Stomach (tissue), 9 donors: Measurements from ENCODE around the gene CENPT. TPM values are rescaled to one million over a fixed set of nuclear protein-coding genes. Genes with fewer than 3 reads are reported as not detected.

ENCODE experiments used
- DNase-seq, 2 donors: peaks; one replicate each; pipeline versions ENCODE4 v3.0.0 to v3.0.0-alpha.2; 2013 to 2019
- H3K27ac ChIP-seq, 5 donors: fragments of 200-600 bp in 4 of 5; sonication (generic) in 4 of 5; one replicate each; pipeline ENCODE4 v1.5.1; 2013 to 2019; ENCODE audit warnings: mild to moderate bottlenecking in 1 of 5, moderate library complexity in 1 of 5
- H3K27me3 ChIP-seq, 3 donors: fragments of 200-600 bp; sonication (generic); one replicate each; pipeline ENCODE4 v1.5.1; 2017 to 2019; ENCODE audit warnings: mixed run types in 1 of 3
- H3K36me3 ChIP-seq, 4 donors: fragments of 200-600 bp; sonication (generic); 1 replicate in 3 of 4; 2 replicates in 1 of 4; pipeline ENCODE4 v1.5.1; 2016 to 2019
- H3K4me1 ChIP-seq, 4 donors: fragments of 200-600 bp; sonication (generic); one replicate each; pipeline ENCODE4 v1.5.1; 2016 to 2019
- H3K4me3 ChIP-seq, 4 donors: fragments of 200-600 bp; sonication (generic) in 3 of 4; one replicate each; pipeline ENCODE4 v1.5.1; 2016 to 2019; ENCODE audit warnings: mild to moderate bottlenecking in 1 of 4
- H3K9me3 ChIP-seq, 4 donors: fragments of 200-600 bp; sonication (generic); one replicate each; pipeline ENCODE4 v1.5.1; 2016 to 2019
- EP300 ChIP-seq: sonication (generic); formaldehyde crosslinking; IDR thresholded peaks from one replicate; pipeline ENCODE4 v1.6.1; 2017; ENCODE audit warnings: antibody characterized with exemption
- POLR2A ChIP-seq, 4 donors: fragments of 450-650 bp; IDR thresholded peaks; one replicate each; pipeline ENCODE4 v1.6.1; 2016; ENCODE audit warnings: antibody characterized with exemption in 4 of 4, control low read depth in 2 of 4, mild to moderate bottlenecking in 1 of 4, moderate library complexity in 1 of 4
- POLR2AphosphoS5 ChIP-seq, 3 donors: sonication (generic); formaldehyde crosslinking; IDR thresholded peaks; one replicate each; pipeline ENCODE4 v1.6.1; 2016; ENCODE audit warnings: antibody characterized with exemption in 3 of 3
- WGBS, 5 donors: extraction: QIAGEN DNeasy Blood & Tissue Kit in 3 of 5; methylation state at CpG; one replicate each; pipeline versions ENCODE4 v1.1.5 to v1.1.7; 2013 to 2018; 5-methylcytosine and 5-hydroxymethylcytosine counted together
- intact Hi-C: fragments of 100-400 bp; cut with DNase I; formaldehyde crosslinking; loops from one replicate; pipeline ENCODE4 v1.15.1; 2023; ENCODE audit warnings: low total_unique reads
- polyA plus RNA-seq, 3 donors: library from polyadenylated mRNA; stranded (reverse); fragments of 200-250 nt; gene quantifications; one replicate each; pipeline ENCODE4 v1.2.3, GENCODE V29; 2013
- total RNA-seq, 5 donors: library from RNA; depleted of rRNA; stranded (reverse); fragments of >200 nt; gene quantifications; one replicate each; pipeline versions ENCODE4 v1.1.0 to v1.2.3, GENCODE V29; 2014 to 2016
- TF ChIP-seq, protein P1 (sequence below), 7 experiments: fragments of 450-650 bp in 4 of 7; fragments of 200-600 bp in 3 of 7; sonication (generic) in 3 of 7; IDR thresholded peaks; one replicate each; pipeline ENCODE4 v1.5.1; 2016 to 2019; ENCODE audit warnings: antibody characterized with exemption in 7 of 7, control low read depth in 2 of 7, mild to moderate bottlenecking in 1 of 7
- donor health status: healthy with polysubstance abuse.
- donor health status: Bipolar disorder and iron deficiency.
- donor health status: healthy.

The CENPT gene
- total and polyA plus RNA-seq, 8 donors: 27.4 to 80.7 (median 56.5) TPM

DNA sequence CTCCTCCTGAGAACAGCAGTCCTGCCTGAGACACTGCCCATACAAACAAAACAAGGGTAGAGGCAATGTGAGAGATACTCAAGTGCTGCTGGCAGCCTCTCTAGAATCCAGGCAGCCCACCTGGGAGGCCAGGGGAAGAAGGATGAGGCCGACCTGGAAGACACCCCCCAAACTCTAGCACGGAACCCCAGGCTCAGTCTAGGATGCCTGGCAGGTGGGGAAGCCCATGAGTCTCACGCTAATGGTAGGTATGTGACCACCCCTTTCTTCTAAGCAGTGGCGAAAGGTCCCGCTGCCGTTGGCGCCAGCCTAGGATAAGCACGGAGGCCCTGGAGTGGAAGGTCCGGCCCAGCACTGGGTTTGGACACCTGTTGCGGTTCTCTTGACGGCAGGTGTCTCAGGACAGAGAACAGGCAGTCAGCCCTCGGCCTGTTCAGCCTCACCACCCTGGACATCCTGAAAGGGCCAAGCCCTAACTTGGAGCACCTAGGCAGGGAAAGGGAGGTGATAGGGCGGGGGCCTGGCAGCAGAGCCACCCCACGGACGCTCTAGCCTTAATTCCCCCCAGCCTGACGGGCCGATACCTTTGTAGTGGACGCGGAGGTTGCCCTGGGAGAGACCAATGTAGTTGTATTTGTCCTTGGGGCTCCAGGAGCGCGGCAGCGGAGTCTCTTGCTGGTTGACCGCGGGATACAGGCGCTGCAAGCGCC is 41.6 kb downstream of the CENPT start:
- H3K9me3 ChIP-seq: no peaks in the 10 kb centered on the region
- intact Hi-C loops: no loop called here
- peaks cover 4 to 31% (median 30%) of the 10 kb centered on the region in 4 donors for H3K36me3 ChIP-seq
- TF ChIP-seq POLR2AphosphoS5 (IDR thresholded peaks at IDR 0.05) (no peak), POLR2A (IDR thresholded peaks at IDR 0.05) (no peak), EP300 (no peak)
- TF ChIP-seq, protein P1, sequence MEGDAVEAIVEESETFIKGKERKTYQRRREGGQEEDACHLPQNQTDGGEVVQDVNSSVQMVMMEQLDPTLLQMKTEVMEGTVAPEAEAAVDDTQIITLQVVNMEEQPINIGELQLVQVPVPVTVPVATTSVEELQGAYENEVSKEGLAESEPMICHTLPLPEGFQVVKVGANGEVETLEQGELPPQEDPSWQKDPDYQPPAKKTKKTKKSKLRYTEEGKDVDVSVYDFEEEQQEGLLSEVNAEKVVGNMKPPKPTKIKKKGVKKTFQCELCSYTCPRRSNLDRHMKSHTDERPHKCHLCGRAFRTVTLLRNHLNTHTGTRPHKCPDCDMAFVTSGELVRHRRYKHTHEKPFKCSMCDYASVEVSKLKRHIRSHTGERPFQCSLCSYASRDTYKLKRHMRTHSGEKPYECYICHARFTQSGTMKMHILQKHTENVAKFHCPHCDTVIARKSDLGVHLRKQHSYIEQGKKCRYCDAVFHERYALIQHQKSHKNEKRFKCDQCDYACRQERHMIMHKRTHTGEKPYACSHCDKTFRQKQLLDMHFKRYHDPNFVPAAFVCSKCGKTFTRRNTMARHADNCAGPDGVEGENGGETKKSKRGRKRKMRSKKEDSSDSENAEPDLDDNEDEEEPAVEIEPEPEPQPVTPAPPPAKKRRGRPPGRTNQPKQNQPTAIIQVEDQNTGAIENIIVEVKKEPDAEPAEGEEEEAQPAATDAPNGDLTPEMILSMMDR (IDR thresholded peaks at IDR 0.05): no peak
- peak overlapping the region; percentile 78 to 94 (median 87) for H3K27ac ChIP-seq
- 0 to 3% (median 1%) methylated on average over 15 to 26 of the region's 26 CpGs for WGBS, 5 donors
- H3K4me1 ChIP-seq: peaks cover 18 to 53% (median 35%) of the 10 kb centered on the region in 4 donors
- H3K27me3 ChIP-seq: no peaks in the 10 kb centered on the region
- peak overlapping the region; percentile 95 to 99 (median 97) for H3K4me3 ChIP-seq
- peak in 1 of 2 donors; percentile 20 for DNase-seq

DNA sequence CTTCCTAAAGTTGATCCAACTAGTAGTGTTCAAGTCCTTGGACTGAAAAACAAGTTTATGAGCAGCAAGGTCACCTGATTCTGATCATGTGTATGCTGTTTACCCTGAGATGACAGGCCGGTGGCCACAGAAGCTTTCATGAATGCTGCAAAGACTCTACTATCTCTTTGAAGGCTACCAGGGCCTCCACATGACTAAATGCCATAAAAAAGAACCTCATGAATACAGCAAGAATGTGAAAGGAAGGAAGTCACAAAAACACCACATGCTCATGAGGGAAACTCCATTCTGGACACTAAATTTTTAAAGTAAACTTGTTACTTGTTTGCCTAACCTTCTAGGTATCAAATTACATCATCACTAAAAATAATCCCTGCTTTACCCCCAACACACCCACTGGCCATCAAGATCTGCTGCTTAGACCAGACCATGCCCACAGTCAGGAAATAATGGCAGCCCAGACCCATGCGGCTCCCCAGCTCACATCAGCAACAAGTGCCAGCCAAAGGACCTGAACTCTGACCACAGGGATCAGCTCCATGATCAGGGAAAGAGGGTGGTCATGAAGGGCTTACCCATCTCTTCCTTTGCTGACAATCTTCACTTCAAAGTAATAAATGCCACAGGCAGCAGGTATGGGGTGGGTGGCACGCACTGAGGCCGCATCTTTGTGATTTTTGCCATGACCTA is 42.5 kb downstream of the CENPT start:
- peak overlapping the region in 2 of 5 donors; percentile 86 to 94 for H3K27ac ChIP-seq
- H3K4me3 ChIP-seq: peak overlapping the region; percentile 95 to 99 (median 97)
- DNase-seq: no peak
- peaks cover 18 to 62% (median 39%) of the 10 kb centered on the region in 4 donors for H3K4me1 ChIP-seq
- H3K9me3 ChIP-seq: no peaks in the 10 kb centered on the region
- TF ChIP-seq POLR2AphosphoS5 (IDR thresholded peaks at IDR 0.05): no peak
- TF ChIP-seq EP300: no peak
- TF ChIP-seq, protein P1 (IDR thresholded peaks at IDR 0.05): no peak
- TF ChIP-seq POLR2A (IDR thresholded peaks at IDR 0.05): no peak
- no peaks in the 10 kb centered on the region for H3K27me3 ChIP-seq
- H3K36me3 ChIP-seq: peaks cover 4 to 39% (median 37%) of the 10 kb centered on the region in 4 donors
- 68 to 81% (median 73%) methylated on average over 4 of the region's 4 CpGs for WGBS, 5 donors
- intact Hi-C loops: no loop called here

DNA sequence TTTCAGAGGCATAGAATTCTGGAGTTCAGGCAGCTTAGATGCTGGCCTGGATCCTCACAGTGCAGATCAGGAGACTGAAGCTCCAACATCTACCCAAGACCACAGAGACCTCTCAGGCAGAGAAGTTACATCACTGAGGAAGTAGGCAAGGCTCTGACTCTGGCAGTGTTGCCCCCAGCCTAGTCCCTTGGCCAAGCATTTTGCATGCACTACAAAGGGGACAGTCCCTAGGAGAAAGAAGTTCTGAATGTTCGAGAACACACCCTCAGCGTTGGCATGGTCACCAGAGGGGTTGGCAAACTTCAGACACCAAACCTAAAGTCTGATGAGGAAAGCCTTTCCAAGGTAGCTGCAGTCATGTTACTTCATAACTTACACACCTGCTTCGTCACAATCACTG is 43.6 kb downstream of the CENPT start:
- Histone ChIP-seq H3K9me3 (no peaks in the 10 kb centered on the region), H3K27ac (no peak overlapping the region), H3K4me1 (peaks cover 18 to 62% (median 39%) of the 10 kb centered on the region in 4 donors), H3K4me3 (no peak overlapping the region), H3K27me3 (no peaks in the 10 kb centered on the region), H3K36me3 (peaks cover 4 to 50% (median 48%) of the 10 kb centered on the region in 4 donors)
- TF ChIP-seq POLR2AphosphoS5 (IDR thresholded peaks at IDR 0.05): no peak
- TF ChIP-seq POLR2A (IDR thresholded peaks at IDR 0.05): no peak
- TF ChIP-seq EP300: no peak
- TF ChIP-seq, protein P1 (IDR thresholded peaks at IDR 0.05): no peak
- intact Hi-C loops: no loop called here
- DNase-seq: peak in 1 of 2 donors; percentile 15
- 78 to 94% (median 87%) methylated on average over 3 of the region's 3 CpGs for WGBS, 5 donors

DNA sequence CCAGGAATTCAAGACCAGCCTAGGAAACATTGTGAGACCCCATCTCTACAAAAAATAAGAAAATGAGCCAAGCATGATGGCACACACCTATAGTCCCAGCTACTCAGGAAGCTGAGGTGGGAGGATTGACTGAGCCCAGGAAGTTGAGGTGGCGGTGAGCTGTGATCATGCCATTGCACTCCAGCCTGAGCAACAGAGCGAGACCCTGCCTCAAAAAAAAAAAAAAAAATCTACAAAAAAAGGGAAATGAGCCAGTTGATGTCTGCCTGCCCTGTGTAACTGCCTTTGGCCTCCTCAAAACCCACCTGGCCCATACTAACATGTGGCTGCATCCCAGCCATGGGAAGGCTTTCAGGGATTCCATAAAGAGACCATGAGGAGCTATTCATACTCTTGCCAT is 45.6 kb downstream of the CENPT start:
- TF ChIP-seq POLR2AphosphoS5 (IDR thresholded peaks at IDR 0.05) (no peak), EP300 (no peak), POLR2A (IDR thresholded peaks at IDR 0.05) (no peak)
- no peaks in the 10 kb centered on the region for H3K9me3 ChIP-seq
- WGBS, 5 donors: 88 to 97% (median 97%) methylated on average over 2 of the region's 2 CpGs
- no peak for DNase-seq
- H3K4me1 ChIP-seq: peaks cover 13 to 53% (median 32%) of the 10 kb centered on the region in 4 donors
- intact Hi-C loops: no loop called here
- no peak overlapping the region for H3K27ac ChIP-seq
- peaks cover 4 to 70% (median 60%) of the 10 kb centered on the region in 4 donors for H3K36me3 ChIP-seq
- no peak overlapping the region for H3K4me3 ChIP-seq
- no peaks in the 10 kb centered on the region for H3K27me3 ChIP-seq
